Measurements from ENCODE around the gene CDS2. TPM values are rescaled to one million over a fixed set of nuclear protein-coding genes. Genes with fewer than 3 reads are reported as not detected.

The CDS2 gene
- total RNA-seq, 1 donor from 2014 or later, result 41.4 TPM

DNA sequence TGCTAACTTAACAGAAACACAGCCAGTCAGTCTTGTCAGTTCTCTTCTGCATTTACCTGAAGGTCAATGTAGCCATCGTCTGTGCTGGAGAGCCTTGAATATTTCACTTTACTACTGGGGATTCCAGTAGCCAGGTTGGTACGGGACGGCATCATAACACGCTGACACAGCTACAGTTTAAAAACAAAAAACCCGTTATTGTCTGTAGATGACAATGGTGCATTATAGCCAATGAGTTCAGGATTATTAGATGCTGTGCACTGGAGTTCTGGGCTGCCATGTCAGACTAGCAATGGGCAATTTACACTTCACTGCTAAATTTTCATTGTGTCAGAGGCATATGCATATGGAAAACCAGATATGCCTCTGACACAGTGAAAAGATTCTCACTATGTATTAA lies 17.5 kb upstream of the CDS2 start:
- Histone ChIP-seq H3K4me3 (no peak overlapping the region), H3K4me1 (peaks cover 0 to 3% of the 10 kb centered on the region in 2 donors), H3K27me3 (no peaks in the 10 kb centered on the region), H3K9me3 (no peaks in the 10 kb centered on the region), H3K36me3 (peaks cover 19 to 48% of the 10 kb centered on the region in 2 donors), H3K27ac (no peak overlapping the region)
- no peak for DNase-seq (ENCODE audit: low spot score in 2 of 2)
- TF ChIP-seq, protein P1, sequence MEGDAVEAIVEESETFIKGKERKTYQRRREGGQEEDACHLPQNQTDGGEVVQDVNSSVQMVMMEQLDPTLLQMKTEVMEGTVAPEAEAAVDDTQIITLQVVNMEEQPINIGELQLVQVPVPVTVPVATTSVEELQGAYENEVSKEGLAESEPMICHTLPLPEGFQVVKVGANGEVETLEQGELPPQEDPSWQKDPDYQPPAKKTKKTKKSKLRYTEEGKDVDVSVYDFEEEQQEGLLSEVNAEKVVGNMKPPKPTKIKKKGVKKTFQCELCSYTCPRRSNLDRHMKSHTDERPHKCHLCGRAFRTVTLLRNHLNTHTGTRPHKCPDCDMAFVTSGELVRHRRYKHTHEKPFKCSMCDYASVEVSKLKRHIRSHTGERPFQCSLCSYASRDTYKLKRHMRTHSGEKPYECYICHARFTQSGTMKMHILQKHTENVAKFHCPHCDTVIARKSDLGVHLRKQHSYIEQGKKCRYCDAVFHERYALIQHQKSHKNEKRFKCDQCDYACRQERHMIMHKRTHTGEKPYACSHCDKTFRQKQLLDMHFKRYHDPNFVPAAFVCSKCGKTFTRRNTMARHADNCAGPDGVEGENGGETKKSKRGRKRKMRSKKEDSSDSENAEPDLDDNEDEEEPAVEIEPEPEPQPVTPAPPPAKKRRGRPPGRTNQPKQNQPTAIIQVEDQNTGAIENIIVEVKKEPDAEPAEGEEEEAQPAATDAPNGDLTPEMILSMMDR (IDR thresholded peaks at IDR 0.05), result no peak
- intact Hi-C loops (cut with DNase I), result no loop called here

DNA sequence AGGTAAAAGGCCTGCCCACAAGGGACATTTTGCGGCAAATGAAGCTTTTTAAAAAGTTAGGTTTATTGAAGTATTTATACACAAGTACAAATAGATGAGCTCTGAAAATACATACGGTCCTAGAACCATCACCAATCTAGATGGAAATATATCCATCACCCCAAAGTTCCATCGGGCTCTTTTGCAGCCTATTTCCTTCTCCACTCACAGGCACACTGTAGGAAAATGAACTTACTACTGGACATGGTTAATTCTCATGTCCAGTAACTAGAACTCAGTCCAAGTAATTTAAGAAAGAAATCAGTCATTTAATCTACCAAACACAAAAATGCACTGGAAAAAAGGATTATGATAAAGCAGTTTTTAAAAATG lies 13.2 kb upstream of the CDS2 start:
- Histone ChIP-seq H3K27me3 (no peaks in the 10 kb centered on the region), H3K4me3 (peak overlapping the region; percentile 70 to 91), H3K27ac (peak overlapping the region; percentile 96 to 98), H3K4me1 (peaks cover 3 to 11% of the 10 kb centered on the region in 2 donors), H3K36me3 (peaks cover 10 to 32% of the 10 kb centered on the region in 2 donors), H3K9me3 (no peaks in the 10 kb centered on the region)
- TF ChIP-seq, protein P1 (IDR thresholded peaks at IDR 0.05), result no peak
- intact Hi-C loops (cut with DNase I), result no loop called here
- no peak for DNase-seq (ENCODE audit: low spot score in 2 of 2)

DNA sequence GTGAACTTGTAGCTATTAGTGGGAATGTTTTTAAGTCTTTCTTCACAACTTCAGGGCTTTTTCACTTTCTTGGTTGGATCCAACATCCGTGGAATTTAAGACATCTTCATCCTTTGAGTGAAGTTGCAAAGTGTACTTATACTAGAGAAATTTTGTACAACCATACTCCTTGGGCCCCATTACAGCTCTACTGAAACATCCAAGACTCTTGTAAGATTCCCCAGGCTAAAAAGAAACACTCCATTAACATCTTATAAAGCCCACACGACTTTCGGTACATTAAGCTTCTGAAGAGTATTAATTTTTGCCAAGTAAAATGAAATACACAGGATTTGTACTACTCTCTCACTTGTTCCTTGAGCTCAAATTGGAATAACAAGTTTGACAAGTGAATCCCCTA lies 12.4 kb upstream of the CDS2 start:
- Histone ChIP-seq H3K36me3 (peaks cover 10 to 26% of the 10 kb centered on the region in 2 donors), H3K4me3 (no peak overlapping the region), H3K27me3 (no peaks in the 10 kb centered on the region), H3K27ac (no peak overlapping the region), H3K9me3 (no peaks in the 10 kb centered on the region), H3K4me1 (peaks cover 7 to 18% of the 10 kb centered on the region in 2 donors)
- no peak for DNase-seq (ENCODE audit: low spot score in 2 of 2)
- TF ChIP-seq, protein P1 (IDR thresholded peaks at IDR 0.05), result no peak
- intact Hi-C loops (cut with DNase I), result no loop called here

DNA sequence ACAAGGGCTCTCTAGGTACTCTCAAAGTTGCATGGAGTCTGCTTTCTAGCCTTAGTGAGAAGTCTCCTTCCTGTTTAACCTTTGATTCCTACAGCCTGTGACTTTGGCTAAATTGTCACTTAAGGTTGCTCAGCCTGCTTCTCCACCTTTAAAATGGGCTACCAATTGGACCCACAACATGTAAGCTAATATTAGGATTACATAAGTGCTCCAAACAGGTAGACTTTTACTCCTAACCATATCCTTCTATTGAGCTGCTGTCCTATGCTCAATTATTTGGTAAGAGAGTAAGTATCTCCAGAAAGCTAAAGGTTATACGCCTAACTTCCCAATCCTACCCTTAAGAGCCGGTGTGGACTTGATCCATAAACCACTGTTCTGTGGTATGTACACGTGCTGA lies 9.9 kb upstream of the CDS2 start:
- TF ChIP-seq, protein P1 (IDR thresholded peaks at IDR 0.05), result no peak
- Histone ChIP-seq H3K4me3 (no peak overlapping the region), H3K9me3 (no peaks in the 10 kb centered on the region), H3K36me3 (peaks cover 10 to 21% of the 10 kb centered on the region in 2 donors), H3K27ac (no peak overlapping the region), H3K27me3 (no peaks in the 10 kb centered on the region), H3K4me1 (peaks cover 7 to 23% of the 10 kb centered on the region in 2 donors)
- no peak for DNase-seq (ENCODE audit: low spot score in 2 of 2)
- intact Hi-C loops (cut with DNase I), result no loop called here

DNA sequence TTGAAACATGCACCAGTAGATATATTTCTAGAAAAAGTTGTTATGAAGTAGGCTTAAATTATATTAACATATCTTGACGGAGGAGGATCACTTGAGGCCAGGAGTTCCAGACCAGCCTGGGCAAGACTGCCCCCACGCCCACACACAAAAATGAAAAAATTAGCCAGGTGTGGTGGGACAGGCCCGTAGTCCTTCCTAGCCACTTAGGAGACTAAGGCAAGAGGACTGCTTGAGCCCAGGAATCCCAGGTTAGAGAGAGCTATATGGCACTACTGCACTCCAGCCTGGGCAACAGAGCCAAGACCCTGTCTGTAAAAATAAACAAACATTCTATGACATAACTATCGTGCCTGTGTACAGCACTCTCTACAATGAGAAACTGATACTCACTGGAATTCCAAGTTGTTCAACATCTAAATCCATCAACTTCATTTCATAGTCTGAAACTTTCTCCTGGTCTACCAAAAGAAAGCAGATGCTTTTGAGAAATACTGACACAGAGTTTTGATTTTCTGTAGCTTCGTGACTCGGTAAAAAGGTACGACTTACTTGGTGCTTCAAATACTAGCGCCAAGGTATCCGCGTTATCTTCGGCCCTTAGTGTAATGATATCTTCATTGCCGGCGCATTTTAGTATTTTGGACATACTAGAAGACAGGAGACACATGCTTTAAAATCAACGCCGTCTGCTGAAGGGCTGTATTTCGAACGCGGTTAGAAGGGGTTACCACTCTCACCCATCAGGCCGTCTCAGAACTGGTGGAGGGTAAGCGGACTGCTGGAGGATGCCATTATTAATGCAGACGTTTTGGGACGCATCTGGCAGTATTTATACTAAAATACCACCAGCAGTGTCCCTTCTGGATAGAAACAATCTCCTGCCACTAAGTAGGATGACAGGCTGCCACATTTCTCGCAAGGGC lies 8.3 kb upstream of the CDS2 start:
- Histone ChIP-seq H3K9me3 (no peaks in the 10 kb centered on the region), H3K4me1 (peaks cover 7 to 21% of the 10 kb centered on the region in 2 donors), H3K4me3 (peak overlapping the region; percentile 88 to 98), H3K27ac (no peak overlapping the region), H3K27me3 (no peaks in the 10 kb centered on the region), H3K36me3 (peaks cover 10 to 21% of the 10 kb centered on the region in 2 donors)
- intact Hi-C loops (cut with DNase I), result no loop called here
- TF ChIP-seq, protein P1 (IDR thresholded peaks at IDR 0.05), result no peak
- no peak for DNase-seq (ENCODE audit: low spot score in 2 of 2)

Data from ascending aorta (tissue), 2 donors.